ENCODE measurements around the gene TC2N.
"Not testable (repeated sequence)": the region's sequence is repeated elsewhere in the genome, so short reads cannot be mapped to it uniquely, and the experiment has no call there.

TC2N gene

DNA sequence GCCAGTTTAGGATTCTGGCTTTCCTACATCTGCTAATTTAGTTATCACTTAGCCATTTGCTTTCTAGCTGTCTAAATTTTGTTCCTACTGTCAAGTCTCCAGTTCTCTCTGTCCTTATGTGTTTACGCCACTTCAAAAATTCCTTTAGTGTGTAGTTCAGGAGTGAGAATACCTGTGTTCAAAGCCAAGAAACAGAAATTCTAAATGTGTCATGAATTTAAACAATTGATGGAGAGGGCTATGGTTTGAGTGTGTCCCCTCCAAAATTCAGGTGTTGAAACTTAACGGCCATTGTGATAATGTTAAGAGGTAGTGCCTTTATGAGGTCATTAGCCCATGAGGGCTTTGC is 124.1 kb downstream of the TC2N start:
- no peaks in the 10 kb centered on the region for H3K4me1 ChIP-seq (ENCODE audit: low read length)
- no peak overlapping the region for H2AFZ ChIP-seq (ENCODE audit: low read length)
- H3K9ac ChIP-seq (ENCODE audit: low read length): no peak overlapping the region
- no peaks in the 10 kb centered on the region for H3F3A ChIP-seq (ENCODE audit: insufficient read depth, low read length)
- no peak overlapping the region for H3K27ac ChIP-seq (ENCODE audit: low read length)
- H3K27me3 ChIP-seq (replicated peaks; ENCODE audit: insufficient read depth, low read length): no peaks in the 10 kb centered on the region
- no peak for DNase-seq
- H3K4me2 ChIP-seq (ENCODE audit: low read depth, low read length): no peak overlapping the region
- H4K20me1 ChIP-seq (ENCODE audit: insufficient read depth, low read length): no peaks in the 10 kb centered on the region
- H3K4me3 ChIP-seq (ENCODE audit: low read length): no peak overlapping the region
- TF ChIP-seq EZH2 (optimal IDR thresholded peaks at IDR 0.05; ENCODE audit: low read depth, low read length): no peak
- H3K9me2 ChIP-seq (replicated peaks; ENCODE audit: insufficient read depth, low read length): no peaks in the 10 kb centered on the region
- H3K36me3 ChIP-seq (replicated peaks; ENCODE audit: insufficient read depth, low read length): no peaks in the 10 kb centered on the region
- H3K9me3 ChIP-seq (replicated peaks; ENCODE audit: insufficient read depth, low read length): no peaks in the 10 kb centered on the region
- no peaks in the 10 kb centered on the region for H3K79me2 ChIP-seq (ENCODE audit: low read length)

DNA sequence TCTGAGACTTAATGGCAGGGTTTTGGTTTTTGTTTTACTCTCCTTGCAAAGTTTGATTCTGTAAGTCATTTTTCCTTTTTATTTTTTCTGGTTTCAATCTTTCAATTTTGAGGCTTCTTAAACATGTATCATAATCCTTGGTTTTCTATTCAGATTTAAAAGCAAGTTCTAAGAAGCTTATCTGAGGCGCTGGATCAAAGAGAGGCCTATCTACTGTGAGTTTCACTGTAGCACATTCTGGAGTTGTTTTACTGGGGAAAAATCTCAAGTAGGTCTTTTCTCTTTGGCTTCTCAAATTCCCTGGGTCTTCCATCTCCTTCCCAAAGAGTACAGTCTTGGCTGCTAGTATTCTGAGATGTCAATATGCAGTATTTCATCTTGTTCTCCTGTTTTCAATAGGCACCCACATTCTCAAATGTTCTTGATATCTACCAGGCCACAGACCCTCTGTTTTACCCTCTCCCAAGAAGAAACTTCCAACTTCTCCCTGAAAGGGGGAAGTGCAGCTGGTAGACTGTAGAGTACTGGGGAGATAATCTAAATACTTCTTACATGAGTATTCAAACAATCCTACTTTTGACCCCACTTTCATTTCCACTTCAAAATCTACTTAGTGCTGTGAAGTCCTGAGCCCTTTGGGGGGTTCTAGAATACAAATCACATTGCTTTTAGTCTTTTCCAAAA is 124.6 kb downstream of the TC2N start:
- no peaks in the 10 kb centered on the region for H3K9me2 ChIP-seq (replicated peaks; ENCODE audit: insufficient read depth, low read length)
- no peak overlapping the region for H2AFZ ChIP-seq (ENCODE audit: low read length)
- no peak for TF ChIP-seq EZH2phosphoT487 (IDR thresholded peaks at IDR 0.05; ENCODE audit: low read length)
- TF ChIP-seq, protein P1, sequence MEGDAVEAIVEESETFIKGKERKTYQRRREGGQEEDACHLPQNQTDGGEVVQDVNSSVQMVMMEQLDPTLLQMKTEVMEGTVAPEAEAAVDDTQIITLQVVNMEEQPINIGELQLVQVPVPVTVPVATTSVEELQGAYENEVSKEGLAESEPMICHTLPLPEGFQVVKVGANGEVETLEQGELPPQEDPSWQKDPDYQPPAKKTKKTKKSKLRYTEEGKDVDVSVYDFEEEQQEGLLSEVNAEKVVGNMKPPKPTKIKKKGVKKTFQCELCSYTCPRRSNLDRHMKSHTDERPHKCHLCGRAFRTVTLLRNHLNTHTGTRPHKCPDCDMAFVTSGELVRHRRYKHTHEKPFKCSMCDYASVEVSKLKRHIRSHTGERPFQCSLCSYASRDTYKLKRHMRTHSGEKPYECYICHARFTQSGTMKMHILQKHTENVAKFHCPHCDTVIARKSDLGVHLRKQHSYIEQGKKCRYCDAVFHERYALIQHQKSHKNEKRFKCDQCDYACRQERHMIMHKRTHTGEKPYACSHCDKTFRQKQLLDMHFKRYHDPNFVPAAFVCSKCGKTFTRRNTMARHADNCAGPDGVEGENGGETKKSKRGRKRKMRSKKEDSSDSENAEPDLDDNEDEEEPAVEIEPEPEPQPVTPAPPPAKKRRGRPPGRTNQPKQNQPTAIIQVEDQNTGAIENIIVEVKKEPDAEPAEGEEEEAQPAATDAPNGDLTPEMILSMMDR (IDR thresholded peaks at IDR 0.05; ENCODE audit: low read length): no peak
- no peaks in the 10 kb centered on the region for H3K79me2 ChIP-seq (ENCODE audit: low read length)
- H3K9me3 ChIP-seq (replicated peaks; ENCODE audit: insufficient read depth, low read length): no peaks in the 10 kb centered on the region
- H4K20me1 ChIP-seq (ENCODE audit: insufficient read depth, low read length): no peaks in the 10 kb centered on the region
- no peaks in the 10 kb centered on the region for H3K36me3 ChIP-seq (replicated peaks; ENCODE audit: insufficient read depth, low read length)
- no peaks in the 10 kb centered on the region for H3K27me3 ChIP-seq (replicated peaks; ENCODE audit: insufficient read depth, low read length)
- no peak for DNase-seq
- H3F3A ChIP-seq (ENCODE audit: insufficient read depth, low read length): no peaks in the 10 kb centered on the region
- H3K4me2 ChIP-seq (ENCODE audit: low read depth, low read length): no peak overlapping the region
- H3K4me3 ChIP-seq (ENCODE audit: low read length): no peak overlapping the region
- no peaks in the 10 kb centered on the region for H3K4me1 ChIP-seq (ENCODE audit: low read length)
- H3K9ac ChIP-seq (ENCODE audit: low read length): no peak overlapping the region
- H3K27ac ChIP-seq (ENCODE audit: low read length): no peak overlapping the region

DNA sequence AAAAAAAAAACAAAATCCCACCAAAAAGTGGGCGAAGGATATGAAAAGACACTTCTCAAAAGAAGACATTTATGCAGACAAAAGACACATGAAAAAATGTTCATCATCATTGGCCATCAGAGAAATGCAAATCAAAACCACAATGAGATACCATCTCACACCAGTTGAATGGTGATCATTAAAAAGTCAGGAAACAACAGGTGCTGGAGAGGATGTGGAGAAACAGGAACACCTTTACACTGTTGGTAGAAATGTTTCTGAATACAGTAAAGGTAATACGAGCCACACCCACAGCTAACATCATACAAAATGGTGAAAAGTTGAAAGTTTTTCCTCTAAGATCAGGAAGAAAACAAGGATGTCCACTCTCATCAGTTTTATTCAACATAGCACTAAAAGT is 127.5 kb downstream of the TC2N start:
- H3K4me3 ChIP-seq (ENCODE audit: low read length); H3F3A ChIP-seq (ENCODE audit: insufficient read depth, low read length); H4K20me1 ChIP-seq (ENCODE audit: insufficient read depth, low read length); H3K9me2 ChIP-seq (replicated peaks; ENCODE audit: insufficient read depth, low read length); H3K9me3 ChIP-seq (replicated peaks; ENCODE audit: insufficient read depth, low read length); H3K9ac ChIP-seq (ENCODE audit: low read length); H2AFZ ChIP-seq (ENCODE audit: low read length); DNase-seq; H3K27me3 ChIP-seq (replicated peaks; ENCODE audit: insufficient read depth, low read length); H3K79me2 ChIP-seq (ENCODE audit: low read length); H3K4me2 ChIP-seq (ENCODE audit: low read depth, low read length); H3K36me3 ChIP-seq (replicated peaks; ENCODE audit: insufficient read depth, low read length); H3K27ac ChIP-seq (ENCODE audit: low read length); H3K4me1 ChIP-seq (ENCODE audit: low read length): not testable (repeated sequence)

DNA sequence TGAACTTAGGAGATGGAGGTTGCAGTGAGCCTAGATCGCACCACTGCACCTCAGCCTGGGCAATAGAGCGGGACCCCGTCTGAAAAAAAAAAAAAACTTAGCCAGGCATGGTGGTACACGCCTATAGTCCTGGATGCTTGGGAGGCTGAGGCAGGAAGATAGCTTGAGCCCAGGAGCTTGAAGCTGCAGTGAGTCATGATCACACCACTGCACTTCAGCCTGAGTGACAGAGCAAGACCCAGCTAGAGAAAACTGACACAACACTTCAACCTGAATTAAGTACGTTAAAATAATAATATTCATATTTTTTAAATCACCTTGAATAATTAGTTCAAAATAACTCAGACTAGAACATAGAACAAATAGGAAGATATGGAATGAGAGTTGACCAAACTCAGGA is 129.7 kb downstream of the TC2N start:
- DNase-seq: no peak
- Histone ChIP-seq H3K4me3 (ENCODE audit: low read length) (no peak overlapping the region), H3K9me3 (replicated peaks; ENCODE audit: insufficient read depth, low read length) (no peaks in the 10 kb centered on the region), H3K79me2 (ENCODE audit: low read length) (no peaks in the 10 kb centered on the region), H3K36me3 (replicated peaks; ENCODE audit: insufficient read depth, low read length) (no peaks in the 10 kb centered on the region), H2AFZ (ENCODE audit: low read length) (no peak overlapping the region), H3K4me2 (ENCODE audit: low read depth, low read length) (no peak overlapping the region), H3F3A (ENCODE audit: insufficient read depth, low read length) (no peaks in the 10 kb centered on the region), H4K20me1 (ENCODE audit: insufficient read depth, low read length) (no peaks in the 10 kb centered on the region), H3K27me3 (replicated peaks; ENCODE audit: insufficient read depth, low read length) (no peaks in the 10 kb centered on the region), H3K9ac (ENCODE audit: low read length) (no peak overlapping the region), H3K9me2 (replicated peaks; ENCODE audit: insufficient read depth, low read length) (no peaks in the 10 kb centered on the region), H3K27ac (ENCODE audit: low read length) (no peak overlapping the region), H3K4me1 (ENCODE audit: low read length) (no peaks in the 10 kb centered on the region)
- TF ChIP-seq EZH2 (optimal IDR thresholded peaks at IDR 0.05; ENCODE audit: low read depth, low read length): no peak
- TF ChIP-seq, protein P1 (IDR thresholded peaks at IDR 0.05; ENCODE audit: low read length): no peak
- TF ChIP-seq EZH2phosphoT487 (IDR thresholded peaks at IDR 0.05; ENCODE audit: low read length): no peak

Data from MM.1S (cell line).